HG03565 (cell line): ENCODE results near the gene C22orf15.

Experiments used
- ATAC-seq: cut with Tn5 transposase; IDR thresholded peaks from one replicate; pipeline ENCODE4 v1.9.1; 2021; ENCODE audit warnings: mild to moderate bottlenecking, moderate library complexity; ENCODE audit not compliant: unreplicated experiment

The C22orf15 gene

GRCh38 chr22:23750714-23751440 lies 11.9 kb upstream of the C22orf15 start, which contains the start of gene ZNF70:
TSS of gene ZNF70 (minus strand) at chr22:23751112. CDS start at chr22:23745140, 5,972 bp downstream.
- ATAC-seq, result peak; percentile 58

DNA sequence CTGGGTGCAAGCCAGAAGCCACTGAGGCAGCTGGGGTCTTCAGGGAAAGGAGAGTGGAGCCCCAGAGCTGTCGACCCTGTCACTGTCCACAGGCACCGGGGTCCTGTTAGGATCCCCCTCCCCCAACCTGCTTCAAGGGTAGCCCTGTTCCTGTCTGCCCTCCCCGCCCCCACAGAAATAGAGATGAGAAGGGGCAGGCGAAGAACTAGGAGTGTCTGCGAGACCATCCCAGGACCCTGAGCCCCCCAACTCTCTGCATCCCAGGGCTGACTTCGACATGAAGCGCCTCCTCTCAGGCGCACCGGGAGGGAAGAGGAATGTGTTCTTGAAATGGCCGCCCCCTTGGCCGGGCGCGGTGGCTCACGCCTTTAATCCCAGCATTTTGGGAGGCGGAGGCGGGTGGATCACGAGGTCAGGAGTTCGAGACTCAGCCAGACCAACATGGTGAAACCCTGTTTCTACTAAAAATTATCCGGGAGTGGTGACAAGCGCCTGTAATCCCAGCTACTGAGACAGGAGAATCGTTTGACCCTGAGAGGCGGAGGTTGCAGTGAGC lies 11.3 kb upstream of the C22orf15 start:
- ATAC-seq, result no peak

GRCh38 chr22:23752090-23752691 lies 10.6 kb upstream of the C22orf15 start:
- ATAC-seq, result no peak

- ATAC-seq, result no peak
These were observed 10.0 kb upstream of the C22orf15 start for GRCh38 chr22:23752750-23753149.

DNA sequence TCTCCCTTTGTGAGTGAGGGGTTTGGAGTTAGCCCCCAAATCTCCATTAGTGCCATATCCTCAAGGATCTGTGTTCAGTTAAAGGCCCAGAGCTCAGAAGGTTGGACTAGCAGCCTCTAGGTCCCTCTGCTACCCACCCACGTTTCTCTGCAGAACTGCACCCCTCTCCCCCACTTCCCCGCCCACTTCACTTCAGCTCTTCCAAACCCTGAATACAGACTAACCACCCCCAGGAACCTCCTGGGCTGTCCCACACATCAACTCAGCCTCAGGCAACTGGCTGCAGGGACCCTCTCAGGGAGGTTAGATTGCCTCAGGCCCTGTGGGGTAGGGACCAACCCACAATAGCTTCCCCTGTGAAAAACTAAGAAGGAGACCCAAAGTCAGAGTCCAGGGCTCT lies 9.4 kb upstream of the C22orf15 start:
- ATAC-seq, result no peak

DNA sequence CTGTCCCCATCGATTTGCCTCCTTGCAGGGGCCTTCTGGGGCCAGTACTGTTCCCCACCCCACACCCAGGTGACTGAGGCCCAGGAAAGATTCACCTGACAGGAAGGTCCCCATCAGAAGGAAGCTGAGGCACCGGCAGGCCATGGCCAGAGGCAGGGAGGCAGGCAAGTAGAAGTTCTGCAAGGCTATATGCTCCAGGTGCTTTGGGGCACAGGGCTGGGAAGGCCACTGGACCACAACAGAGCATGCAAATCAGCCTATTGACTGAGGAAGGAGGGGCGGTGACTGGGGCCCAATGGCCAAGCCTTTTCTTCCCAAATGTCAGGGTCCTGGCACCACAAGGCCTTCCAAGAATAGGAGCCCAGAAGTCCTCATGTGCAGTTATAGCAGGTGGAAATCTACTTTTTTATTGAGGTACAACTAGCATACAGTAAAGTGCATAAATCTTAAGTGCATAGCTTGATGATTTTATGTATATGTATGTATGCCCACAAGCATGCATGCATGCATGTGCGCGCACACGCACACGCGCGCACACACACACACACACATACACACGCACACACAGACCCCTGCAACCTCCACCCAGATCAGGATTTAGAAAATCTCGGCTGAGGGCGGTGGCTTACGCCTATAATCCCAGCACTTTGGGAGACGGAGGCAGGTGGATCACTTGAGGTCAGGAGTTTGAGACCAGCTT lies 8.4 kb upstream of the C22orf15 start, which contains the start of gene VPREB3:
Gene VPREB3 (minus strand): TSS at position 206 of the 700 bp plus-strand sequence. CDS start 62 bp downstream, at position 144.
- ATAC-seq, result no peak

DNA sequence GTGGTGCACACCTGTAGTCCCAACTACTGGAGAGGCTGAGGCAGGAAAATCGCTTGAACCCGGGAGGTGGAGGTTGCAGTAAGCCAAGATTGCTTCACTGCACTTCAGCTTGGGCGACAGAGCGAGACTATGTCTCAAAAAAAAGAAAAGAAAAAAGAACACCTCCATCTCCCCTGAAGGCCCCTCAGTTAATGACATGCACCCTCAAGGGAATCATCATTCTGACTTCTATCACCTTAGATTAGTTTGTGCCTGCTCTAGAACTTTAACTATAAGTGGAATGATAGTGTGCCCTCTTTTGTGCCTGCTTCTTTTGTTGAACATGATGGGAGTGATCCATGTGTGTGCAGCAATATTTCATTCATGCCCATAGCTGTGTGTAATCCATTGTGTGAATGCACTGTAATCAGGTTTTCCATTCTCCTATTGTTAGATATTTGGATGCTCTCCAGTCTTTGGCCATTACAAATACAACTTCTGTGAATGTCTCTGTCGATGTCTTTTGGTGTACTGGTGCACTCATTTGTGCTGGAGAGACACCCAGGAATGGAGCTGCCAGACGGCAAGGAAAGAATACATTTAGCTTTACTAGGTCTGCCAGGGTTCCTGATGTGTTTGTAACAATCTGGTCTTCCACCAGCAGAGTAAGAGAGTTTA lies 7.7 kb upstream of the C22orf15 start:
- ATAC-seq, result no peak

GRCh38 chr22:23755711-23756110 lies 7.1 kb upstream of the C22orf15 start:
- ATAC-seq, result no peak

DNA sequence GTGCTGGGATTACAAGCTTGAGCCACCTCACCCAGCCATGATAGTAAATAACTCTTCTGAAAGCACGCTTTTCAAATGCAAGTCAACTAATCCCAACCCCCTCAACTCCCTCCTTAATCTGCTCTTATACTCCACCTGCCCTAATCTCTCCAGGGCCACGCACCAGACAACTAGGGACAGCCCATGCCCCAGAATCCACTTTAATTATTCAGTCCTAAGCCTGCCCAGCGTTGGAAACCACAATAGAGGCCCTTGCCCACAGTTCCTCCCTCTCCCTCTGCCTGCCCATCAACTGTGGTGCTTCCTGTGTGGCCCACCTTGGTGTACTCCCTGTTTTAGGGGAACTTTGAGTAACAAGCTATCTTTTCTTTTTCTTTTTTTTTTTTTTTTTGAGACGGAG lies 5.9 kb upstream of the C22orf15 start:
- no peak for ATAC-seq

- ATAC-seq, result no peak
These were observed 3.2 kb upstream of the C22orf15 start for GRCh38 chr22:23759566-23759965.

DNA sequence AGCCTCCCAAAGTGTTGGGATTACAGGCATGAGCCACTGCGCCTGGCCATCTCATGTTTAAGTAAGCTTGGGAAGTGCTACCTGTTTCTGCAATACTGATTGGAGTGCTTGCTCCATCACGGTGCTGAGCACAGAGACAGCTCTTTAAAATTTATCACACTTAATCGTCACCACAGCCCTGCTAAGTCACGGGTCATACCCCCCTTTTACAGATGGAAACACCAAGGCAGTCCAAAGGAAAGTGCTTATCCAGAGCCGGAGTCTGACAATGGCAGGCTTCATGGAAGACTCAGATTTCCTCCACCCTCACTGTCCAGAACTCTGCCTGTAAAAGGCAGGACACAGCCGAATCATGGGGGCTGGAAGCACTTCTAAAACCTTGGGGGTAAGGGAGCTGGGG lies 2.7 kb upstream of the C22orf15 start:
- no peak for ATAC-seq

GRCh38 chr22:23763579-23763945 lies 772 bp downstream of the C22orf15 start:
- ATAC-seq, result no peak

DNA sequence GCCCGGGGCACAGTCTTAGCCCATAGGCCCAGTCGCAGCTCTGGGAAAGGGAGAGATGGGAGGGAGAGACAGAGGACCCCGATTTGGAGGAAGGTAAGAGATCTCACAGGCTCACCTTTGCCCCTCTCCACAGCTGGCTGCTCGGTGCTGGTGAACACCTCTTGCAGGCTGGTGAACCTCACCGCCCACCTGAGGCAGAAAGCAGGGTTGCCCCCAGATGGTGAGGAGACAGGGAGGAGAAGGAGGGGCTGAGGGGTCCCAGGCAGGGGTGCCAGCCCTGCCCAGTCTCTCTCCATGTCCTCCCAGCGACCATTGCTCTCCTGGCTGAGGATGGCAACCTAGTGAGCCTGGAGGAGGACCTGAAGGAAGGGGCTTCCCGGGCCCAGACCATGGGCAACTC lies 1.2 kb downstream of the C22orf15 start:
- ATAC-seq, result no peak

DNA sequence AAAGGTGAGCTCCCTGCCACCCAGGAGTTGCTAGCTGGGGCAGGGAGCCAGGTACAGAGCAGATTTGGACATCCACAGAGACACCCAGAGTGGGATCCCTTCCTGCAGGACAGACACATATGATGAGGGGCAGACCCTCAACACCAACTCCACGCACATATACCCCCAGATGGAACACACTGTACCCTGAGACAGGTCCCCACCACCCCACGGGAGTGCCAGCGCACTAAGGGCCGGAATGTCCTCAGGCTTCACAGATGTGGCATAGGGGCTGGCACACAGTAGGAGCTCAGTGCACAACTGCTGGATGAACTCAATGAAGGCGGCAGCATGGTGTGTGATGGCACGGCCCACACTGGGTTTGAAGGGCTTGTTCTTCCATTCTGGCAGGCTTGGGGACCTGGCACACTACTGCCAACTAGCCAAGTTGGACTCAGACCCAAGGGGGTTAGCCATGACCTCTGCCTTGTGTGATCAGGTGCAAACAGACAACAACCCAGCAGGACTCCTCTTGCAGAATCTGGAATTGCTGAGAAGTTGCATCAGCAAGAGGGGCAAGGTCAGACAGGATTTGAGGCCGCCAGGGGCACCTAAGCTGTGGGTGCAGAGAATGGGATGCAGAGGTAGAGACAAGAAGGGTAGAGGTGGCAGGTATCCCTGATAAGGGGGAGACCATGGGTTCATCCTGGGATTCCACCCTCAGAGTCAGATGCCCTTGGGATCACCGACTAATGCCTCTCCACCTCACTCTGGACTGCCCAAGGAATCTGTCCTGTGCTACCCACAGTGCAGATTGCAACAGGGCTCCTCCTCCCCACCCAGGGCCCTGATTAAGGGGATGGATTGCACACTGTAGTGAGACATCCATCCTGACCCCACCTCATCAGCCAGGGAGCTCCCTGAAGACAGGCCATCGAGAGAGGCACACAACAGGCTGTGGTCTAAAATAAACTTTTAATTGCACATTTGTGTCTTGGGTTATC lies 2.4 kb downstream of the C22orf15 start:
- no peak for ATAC-seq

DNA sequence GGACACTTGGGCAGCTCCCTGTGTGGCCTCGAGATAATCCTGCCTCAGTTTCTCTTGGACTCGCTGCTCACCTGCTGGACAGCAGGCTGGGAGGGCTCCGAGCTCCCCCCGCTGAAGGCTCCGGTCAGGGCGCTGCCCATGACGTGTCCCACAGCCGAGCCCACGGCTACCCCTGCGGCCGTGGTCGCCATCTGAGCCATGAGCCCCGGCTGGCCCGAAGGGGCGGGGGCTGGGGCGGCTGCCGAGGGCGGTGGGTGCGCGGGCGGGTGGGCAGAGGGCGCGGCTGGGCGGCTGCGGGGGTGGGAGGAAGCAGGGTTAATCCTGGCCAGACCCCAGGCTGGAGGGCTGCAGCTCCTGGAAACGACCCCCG lies 4.5 kb downstream of the C22orf15 start:
- ATAC-seq, result no peak

DNA sequence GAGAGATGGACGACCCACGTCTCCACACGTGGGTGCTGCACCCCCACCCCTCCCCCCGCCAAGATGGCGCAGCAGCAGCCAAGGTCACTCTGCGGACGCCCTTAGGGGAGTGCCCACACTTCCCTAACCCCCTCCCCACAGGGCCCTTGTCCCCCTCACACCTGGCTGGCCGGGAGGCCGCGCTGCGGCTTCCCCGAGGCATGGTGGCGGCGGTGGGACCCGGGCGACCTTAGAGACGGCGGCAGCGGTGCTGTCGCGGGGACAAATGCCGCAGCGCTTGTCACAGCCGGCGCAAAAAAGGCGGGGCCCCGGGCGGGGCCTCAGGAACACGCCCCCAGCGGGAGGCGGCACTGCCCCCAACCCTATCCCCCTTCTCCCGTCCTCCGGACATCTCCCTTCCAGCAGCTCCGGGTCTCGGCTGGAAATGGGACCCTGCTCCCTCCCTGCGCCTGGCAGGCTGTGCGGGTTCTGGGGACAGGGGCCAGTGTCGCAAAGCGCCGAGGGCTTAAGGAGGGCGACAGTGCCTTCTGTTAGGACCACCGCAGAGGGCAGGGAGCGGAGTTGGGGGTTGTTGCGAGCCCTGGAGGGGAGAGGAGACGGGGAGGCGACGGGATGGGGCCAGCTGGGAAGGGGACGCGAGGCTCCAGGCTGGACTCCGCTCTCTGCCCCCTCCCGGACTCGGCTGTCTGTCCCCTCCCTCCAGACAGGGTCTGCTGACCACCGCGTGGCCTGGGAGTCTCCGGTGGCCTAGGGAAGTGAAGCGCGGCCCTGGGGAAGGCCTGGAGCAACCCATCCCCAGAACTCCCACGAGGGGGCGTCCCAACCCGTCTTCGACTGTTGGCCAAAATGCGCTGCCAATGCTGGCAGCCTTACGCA lies 5.1 kb downstream of the C22orf15 start, which contains the start of gene CHCHD10:
Gene CHCHD10 (minus strand): TSS at position 300 of the 876 bp plus-strand sequence. CDS start 98 bp downstream, at position 202.
- ATAC-seq, result no peak

GRCh38 chr22:23769321-23769965 lies 6.7 kb downstream of the C22orf15 start:
- ATAC-seq, result no peak

- ATAC-seq, result no peak
These were observed 9.5 kb downstream of the C22orf15 start for GRCh38 chr22:23772315-23772648.
